HG03103 (cell line): ENCODE results near the gene COG6.

Source experiments
- ATAC-seq: cut with Tn5 transposase; IDR thresholded peaks from one replicate; pipeline ENCODE4 v1.9.1; 2021; ENCODE audit warnings: low read depth; ENCODE audit not compliant: unreplicated experiment

COG6 gene

DNA sequence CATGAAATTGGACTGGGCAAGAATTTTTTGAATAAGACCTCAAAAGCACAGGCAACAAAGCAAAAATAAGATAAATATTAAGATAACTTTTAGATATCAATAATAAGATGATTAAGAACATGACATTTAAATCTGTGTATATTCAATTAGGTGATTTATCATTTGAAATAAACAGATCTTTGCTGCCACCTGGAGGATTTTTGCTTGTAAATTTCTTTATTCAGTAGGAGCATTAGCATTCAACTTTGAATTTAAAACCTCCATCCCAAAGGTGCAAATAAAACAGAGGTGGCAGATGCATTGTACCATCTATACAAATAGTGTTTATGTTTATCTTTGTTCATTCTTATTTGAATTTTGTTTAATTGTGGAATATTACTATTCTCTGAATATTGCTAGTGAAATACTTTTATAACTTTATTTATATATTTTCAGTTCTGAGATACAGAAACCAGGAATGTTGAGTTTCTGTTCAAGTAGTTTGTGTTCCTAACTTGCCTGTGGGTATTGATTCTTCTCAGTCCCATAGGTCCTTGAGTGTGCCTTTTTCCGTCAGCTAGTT lies 20.9 kb downstream of the COG6 start:
- ATAC-seq = no peak

DNA sequence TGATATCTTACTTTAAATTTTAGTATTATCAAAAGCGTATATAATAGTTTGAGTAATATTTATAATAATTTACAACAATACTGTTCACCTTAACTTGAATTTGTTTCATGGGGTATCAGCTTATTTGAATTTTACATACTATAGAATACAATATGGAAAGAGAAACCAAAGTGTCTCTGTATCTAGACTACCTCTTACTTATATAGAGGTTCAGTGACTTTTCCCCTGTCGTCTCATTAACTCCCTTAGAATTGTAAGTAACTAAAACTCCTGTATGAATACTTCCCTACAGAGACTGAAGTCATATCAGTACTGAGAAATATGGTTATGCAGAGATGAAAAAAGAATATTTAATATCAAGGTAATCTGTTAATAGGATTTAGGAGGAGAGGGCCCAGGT lies 26.8 kb downstream of the COG6 start:
- ATAC-seq = no peak

GRCh38 chr13:39682788-39683187 lies 27.3 kb downstream of the COG6 start:
- ATAC-seq = peak; percentile 75

DNA sequence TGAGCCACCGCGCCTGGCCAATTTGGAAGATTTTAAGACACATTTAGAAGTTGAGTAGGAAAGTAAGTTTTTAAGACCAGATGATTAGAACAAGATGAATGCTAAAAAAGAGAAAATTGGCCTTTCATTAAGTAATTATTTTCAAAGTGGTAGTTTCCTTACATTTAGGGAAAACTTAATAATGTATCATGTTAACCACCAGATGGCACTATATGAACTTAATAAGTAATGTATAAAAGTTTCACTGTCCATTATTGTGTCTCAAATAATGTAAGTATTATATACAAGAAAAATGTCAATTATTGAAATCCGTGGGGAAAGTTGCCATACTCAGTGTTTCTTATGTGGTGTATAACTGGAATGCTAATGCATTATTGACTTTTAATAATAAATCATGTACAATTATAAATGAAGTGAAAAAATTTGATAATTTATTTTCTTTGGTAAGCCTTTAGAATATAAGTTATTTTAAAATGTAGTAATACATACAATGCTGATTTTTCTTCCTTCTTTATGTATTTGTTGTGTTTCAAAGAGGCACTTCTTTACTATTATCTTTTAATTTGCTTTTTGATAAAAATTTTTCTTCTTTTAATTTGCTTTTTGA lies 29.2 kb downstream of the COG6 start:
- ATAC-seq = no peak

- no peak for ATAC-seq
Measured at GRCh38 chr13:39685652-39686051, 30.2 kb downstream of the COG6 start.

DNA sequence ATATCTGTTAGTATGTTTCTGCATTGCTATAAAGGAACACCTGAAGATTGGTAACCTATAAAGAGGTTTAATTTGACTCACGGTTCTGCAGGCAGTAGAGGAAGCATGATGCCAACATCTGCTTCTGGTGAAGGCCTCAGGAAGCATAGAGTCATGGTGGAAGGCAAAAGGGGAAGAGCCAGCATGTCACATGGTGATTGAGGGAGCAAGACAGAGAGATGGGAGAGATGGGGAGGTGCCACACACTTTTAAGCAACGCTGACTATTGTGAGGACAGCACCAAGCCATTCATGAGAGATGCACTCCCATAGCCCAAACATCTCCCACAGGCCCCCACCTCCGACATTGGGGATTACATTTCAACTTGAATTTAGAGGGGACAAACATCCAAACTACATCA lies 32.8 kb downstream of the COG6 start:
- ATAC-seq = no peak

DNA sequence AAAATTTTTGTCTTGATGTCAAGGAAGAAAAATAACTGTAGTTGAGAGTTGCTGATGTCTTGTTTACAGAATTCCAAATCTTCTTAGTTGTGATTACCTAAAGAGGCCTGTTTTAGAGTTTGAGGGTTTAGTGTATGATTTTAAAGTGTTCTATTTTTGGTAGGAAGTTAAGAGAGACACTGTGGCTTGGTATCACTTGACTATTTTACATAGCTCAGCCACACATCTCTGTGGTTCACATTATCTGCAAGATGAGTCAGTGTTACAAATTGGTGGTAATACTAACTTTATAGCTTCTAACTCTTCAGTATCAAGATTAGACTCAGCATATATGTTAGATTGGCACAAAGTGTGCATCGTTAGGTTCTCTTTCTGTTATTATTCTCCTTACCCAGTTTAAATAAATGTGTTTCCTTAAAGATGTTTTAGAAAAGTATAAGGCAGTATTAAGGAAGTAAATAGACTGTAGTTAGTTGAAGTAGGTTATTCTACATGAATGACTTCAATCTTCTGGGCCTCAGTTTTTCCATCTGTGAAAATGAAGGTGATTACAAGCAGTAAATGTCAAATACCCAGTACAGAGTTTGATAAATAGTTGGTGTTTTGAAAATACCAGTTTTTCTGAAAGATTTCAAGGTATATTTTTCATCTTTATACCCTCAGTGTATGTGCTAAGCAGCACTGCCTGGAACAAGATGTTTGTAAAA lies 33.4 kb downstream of the COG6 start:
- ATAC-seq = peak; percentile 83

DNA sequence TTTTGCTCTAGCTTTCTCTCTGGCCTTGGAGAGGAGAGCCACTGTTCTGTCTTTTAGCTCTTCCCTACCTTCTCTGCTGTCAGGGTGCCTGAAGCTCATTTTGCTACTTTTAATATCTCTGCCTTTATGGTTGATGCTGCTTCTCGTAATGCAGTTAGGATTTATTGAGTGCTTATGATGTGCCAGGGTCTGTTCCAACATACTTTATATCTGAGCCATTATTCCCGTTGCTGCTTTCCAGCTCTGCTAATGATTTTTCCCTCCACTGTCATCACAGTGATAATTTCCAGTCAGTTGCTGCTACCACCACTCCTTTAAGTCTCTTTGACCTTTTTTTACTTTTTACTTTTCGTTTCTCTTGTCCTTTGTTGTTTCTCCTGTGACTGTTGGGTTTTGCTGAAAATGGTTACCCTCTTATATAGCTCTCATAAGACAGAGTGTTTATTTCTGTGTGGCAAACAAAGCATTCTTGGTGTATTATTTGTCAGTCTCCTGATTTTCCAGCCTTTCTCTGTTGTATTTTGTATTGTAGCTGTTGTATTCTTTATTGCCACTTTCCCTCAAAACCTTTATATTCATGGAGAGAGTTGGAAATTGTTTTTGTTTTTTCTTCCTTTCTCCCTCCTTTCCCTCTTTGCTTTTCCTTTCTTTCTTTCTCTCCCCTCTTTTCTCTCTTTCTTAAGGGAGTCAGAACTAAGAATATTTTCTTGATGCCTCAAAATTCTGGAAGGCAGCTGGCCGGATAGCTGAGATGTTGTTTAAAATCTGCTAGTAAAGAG lies 37.4 kb downstream of the COG6 start:
- ATAC-seq = no peak

- ATAC-seq = no peak
Measured at GRCh38 chr13:39699274-39699673, 43.8 kb downstream of the COG6 start.

DNA sequence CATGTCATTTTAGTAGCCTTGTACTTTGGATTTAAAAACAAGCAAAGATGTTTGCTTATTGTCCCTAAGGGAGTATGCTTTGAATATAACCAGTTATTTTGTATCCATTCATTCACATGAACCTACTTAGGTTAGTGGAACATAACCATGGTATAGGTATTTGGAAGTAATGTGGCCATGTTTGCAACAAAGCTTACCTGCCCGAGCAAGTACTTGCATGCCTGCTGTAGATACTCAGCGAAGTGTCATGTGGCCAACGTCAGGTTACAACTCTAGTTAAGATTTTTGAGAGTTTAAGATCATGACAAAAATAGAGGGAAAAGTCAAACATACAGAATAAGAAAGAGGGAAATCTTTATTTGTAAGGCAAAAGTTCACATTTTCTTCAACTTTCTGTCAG lies 57.2 kb downstream of the COG6 start:
- no peak for ATAC-seq

DNA sequence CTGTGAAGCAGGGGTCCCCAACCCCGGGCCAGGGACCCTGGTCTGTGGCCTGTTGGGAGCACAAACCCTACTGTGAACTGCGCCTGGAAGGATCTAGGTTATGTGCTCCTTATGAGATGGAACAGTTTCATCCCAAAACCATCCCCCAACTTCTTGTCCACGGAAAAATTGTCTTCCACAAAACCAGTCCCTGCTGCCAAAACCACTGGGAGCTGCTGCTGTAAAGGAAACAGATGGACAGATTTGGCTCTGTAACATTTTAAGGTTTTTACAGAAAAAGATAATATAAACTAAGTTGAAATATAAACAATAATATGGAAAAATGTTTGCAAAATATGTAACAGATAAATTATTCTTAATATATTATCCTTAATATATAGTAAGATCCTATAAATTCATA lies 73.7 kb downstream of the COG6 start:
- no peak for ATAC-seq

- no peak for ATAC-seq
Measured at GRCh38 chr13:39734952-39735351, 79.5 kb downstream of the COG6 start.

DNA sequence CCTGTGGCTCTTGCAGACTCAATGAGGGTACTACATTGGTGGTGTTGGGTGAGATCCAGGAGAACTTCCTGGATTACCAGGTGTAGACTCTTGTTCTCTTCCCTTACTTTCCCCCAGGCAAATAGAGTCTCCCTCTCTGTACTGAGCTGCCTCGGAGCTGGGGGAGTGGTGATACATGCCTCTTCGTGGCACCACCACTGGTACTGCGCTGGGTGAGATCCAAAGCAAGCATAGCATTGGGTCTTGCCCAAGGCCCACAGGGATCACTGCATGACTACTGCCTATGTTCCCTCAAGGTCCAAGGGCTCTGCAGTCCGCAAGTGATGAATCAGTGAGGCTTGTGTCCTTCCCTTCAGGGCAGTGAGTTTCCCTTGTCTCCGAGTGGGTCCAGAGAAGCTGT lies 81.6 kb downstream of the COG6 start:
- no peak for ATAC-seq

DNA sequence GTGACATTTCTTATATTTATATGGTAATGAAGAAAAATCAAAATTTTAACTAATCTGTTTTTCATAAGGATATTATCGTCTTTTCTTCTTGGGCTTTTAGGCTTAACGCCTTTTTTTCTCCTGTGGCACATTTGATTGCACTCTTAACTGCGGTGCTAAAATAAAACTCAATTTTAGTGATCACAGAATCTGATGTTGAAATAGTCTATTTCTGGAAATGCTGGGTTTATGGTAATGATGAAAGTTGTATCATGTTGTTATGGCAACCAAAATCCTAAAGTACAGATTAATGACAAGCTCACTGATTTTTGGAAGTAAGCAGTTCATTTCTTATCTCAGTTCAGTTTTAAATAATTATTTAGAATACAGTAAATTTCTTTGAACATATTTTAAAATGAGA lies 85.3 kb downstream of the COG6 start:
- no peak for ATAC-seq

DNA sequence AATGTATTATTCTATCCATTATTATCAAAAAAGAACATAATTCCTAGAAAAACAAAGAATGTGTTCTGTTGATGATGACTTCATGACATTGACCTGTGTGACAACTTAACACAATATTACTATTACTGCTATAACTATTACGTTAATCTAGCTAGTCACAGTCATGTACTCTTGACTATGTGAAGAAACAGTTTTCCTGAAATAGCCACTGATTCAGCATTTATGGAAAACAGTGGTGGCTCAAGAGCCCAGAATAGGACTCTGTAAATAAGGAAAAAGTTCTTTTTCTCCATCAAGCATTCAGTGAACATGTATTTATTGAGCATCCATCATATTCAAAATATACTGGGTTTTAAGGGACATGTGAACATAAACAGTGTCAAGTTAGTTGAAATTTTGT lies 93.5 kb downstream of the COG6 start:
- no peak for ATAC-seq

DNA sequence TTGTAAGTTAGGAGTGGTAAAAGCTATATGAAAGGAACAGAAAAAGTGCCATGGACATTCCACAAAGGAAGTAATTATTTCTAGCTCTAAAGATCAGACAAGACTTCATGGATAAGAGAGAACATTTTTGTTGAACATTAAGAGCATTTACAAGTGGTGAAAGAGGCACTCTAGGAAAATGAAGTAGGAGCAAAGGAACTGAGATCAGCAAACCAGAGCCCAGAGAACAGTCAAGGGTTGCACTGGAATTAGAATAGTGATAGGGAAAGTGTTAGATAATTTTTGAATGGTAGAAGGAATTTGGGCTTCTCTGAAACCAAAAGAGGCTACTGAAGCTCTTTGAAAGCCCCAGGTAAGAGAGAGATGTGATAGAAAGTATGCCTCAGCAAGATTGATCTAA lies 94.1 kb downstream of the COG6 start:
- ATAC-seq = no peak

DNA sequence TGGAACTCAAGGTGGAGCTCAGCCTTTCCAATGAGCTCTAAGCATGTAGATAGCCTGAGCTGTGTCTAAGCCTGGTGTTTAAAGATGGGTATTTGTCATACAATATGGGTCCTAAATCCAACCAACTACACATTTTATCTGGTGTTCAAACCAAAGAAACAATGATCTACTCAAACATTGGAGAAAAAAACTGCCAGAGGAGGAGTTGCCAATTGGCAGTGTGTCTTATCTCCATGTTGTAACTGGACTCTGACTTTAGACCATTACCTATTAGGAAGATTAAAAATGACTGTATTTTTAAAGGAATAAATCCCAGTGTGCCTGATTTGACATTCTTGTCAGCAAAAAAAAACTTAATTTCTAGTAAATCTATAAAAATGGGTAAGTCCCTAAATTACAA lies 96.3 kb downstream of the COG6 start:
- no peak for ATAC-seq

DNA sequence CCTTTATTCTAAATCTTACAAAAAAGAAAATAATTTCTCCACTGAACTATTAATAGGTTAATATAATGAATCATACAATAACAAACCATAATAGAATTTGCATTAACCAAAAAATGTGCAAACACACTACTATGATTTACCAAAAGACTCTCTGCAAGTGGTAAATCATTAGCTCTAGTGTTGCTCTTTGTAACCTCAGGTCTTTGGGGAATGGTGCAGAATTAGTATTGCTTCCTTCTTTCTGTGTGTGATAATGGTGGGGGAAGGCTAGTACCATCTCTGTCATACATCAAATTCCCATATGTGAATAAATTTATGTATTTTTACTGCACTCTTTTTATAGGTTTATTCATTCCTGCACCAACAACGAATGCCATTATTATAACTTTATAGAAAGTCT lies 105.1 kb downstream of the COG6 start:
- peak; percentile 56 for ATAC-seq

- ATAC-seq = no peak
Measured at GRCh38 chr13:39765801-39766463, 110.5 kb downstream of the COG6 start.

DNA sequence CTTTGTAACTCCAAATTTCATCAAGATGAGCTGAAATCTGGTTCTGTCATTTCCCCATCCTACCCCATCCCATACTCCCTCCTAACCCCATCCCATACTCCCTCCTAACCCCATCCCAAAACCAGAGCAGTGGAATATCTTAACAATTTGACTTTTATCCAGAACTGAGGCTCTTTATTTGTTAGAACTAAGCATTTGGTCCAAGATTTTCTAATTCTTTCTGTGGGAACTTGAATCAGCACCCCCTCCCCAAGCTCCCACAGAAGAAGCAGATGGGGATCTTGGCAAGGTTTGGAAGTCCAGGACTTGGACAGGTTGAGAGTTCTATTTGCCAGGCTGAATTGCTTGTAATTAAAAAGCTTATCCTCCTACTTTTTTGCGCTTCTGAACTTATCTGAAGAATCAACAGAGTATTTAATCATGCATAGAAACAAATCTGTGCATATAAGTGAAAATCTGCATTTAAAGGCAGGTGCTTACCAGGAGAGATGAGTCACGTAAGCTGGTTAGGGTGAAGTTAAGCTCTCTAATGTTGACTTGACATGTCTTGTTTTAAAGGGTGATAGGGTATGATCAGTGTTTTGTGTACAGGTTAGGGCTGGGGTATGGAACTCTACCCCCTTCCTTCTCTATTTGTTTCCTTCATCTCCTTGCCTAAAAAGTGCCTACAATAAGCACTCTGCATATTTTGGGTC lies 111.1 kb downstream of the COG6 start:
- ATAC-seq = no peak
